ENCODE results near the gene LINGO3.

GRCh38 chr19:2351591-2351990, 43.6 kb upstream of the LINGO3 start:
- TF ChIP-seq EZH2 (IDR thresholded peaks at IDR 0.05; ENCODE audit: borderline replicate concordance, insufficient read depth, low read length, poor library complexity, severe bottlenecking) (no peak), CTCF (IDR thresholded peaks at IDR 0.05; ENCODE audit: poor library complexity, severe bottlenecking) (no peak), POLR2AphosphoS5 (IDR thresholded peaks at IDR 0.05) (no peak), EP300 (conservative IDR thresholded peaks at IDR 0.05; ENCODE audit: poor library complexity, severe bottlenecking) (no peak), SMC3 (conservative IDR thresholded peaks at IDR 0.05; ENCODE audit: poor library complexity) (no peak), RAD21 (conservative IDR thresholded peaks at IDR 0.05) (no peak), REST (IDR thresholded peaks at IDR 0.05; ENCODE audit: borderline replicate concordance) (no peak)

All from neural cell (in vitro differentiated cells).